ENCODE results near the gene LMF1.

DNA sequence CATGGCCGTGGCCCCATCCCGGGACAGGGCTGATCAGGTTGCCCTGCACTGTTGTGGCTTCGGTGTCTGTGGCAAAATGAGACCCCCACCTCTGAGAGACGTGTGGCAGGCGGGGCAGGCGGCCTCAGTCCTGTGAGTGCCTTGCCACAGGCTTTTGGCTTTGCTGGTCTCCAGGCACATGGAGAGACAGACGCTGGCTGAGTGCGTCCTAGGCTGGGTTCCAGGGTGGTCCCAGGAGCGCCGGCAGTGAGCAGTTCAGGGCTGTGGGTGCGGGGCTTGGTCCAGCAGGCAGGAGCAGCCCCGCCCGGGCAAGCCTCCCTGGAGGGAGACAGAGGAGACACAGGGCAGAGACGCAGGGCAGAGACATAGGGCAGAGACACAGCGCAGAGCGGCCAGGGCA, 40.0 kb upstream of the LMF1 start:
- TF ChIP-seq, protein P1, sequence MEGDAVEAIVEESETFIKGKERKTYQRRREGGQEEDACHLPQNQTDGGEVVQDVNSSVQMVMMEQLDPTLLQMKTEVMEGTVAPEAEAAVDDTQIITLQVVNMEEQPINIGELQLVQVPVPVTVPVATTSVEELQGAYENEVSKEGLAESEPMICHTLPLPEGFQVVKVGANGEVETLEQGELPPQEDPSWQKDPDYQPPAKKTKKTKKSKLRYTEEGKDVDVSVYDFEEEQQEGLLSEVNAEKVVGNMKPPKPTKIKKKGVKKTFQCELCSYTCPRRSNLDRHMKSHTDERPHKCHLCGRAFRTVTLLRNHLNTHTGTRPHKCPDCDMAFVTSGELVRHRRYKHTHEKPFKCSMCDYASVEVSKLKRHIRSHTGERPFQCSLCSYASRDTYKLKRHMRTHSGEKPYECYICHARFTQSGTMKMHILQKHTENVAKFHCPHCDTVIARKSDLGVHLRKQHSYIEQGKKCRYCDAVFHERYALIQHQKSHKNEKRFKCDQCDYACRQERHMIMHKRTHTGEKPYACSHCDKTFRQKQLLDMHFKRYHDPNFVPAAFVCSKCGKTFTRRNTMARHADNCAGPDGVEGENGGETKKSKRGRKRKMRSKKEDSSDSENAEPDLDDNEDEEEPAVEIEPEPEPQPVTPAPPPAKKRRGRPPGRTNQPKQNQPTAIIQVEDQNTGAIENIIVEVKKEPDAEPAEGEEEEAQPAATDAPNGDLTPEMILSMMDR (IDR thresholded peaks at IDR 0.05 in 4 of 5, conservative IDR thresholded peaks at IDR 0.05 in 1 of 5), result no peak
- no peak for TF ChIP-seq POLR2A (IDR thresholded peaks at IDR 0.05)
